ENCODE data around the gene PPAN. TPM values are rescaled to one million over a fixed set of nuclear protein-coding genes. Genes with fewer than 3 reads are reported as not detected.

PPAN gene
- total RNA-seq, 1 donor from 2014 or later: 45.3 TPM

DNA sequence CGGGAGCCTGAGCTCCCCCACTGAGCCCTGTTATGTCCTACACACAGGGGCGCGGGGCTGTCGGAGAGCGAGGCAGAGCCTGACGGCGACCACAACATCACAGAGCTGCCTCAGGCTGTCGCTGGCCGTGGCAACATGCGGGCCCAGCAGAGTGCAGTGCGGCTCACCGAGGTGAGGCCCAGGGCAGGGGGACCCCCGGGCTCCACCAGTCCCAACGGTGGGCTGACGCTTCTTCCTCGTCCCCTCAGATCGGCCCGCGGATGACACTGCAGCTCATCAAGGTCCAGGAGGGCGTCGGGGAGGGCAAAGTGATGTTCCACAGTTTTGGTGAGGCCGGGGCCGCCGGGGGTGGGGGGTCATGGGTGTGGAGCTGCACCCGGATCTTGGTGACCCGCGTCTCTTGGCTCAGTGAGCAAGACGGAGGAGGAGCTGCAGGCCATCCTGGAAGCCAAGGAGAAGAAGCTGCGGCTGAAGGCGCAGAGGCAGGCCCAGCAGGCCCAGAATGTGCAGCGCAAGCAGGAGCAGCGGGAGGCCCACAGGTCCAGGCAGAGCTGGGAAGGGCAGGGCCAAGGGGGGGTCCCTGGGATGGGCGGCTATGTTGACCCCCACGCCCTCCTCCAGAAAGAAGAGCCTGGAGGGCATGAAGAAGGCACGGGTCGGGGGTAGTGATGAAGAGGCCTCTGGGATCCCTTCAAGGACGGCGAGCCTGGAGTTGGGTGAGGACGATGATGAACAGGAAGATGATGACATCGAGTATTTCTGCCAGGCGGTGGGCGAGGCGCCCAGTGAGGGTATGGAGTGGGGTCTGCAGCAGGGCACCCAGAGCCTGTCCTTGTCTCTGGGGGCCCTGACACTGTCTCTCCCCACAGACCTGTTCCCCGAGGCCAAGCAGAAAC is 4.2 kb downstream of the PPAN start:
- H3K27me3 ChIP-seq (ENCODE audit: control insufficient read depth, insufficient read depth, low read length): no peaks in the 10 kb centered on the region
- H3K36me3 ChIP-seq (ENCODE audit: control insufficient read depth, insufficient read depth, low read length): peaks cover 41% of the 10 kb centered on the region
- FAIRE-seq (no peak), DNase-seq (ENCODE audit: low read depth) (no peak)
- no peak overlapping the region for H3K4me3 ChIP-seq (ENCODE audit: low read depth, low read length)
- TF ChIP-seq, protein P1, sequence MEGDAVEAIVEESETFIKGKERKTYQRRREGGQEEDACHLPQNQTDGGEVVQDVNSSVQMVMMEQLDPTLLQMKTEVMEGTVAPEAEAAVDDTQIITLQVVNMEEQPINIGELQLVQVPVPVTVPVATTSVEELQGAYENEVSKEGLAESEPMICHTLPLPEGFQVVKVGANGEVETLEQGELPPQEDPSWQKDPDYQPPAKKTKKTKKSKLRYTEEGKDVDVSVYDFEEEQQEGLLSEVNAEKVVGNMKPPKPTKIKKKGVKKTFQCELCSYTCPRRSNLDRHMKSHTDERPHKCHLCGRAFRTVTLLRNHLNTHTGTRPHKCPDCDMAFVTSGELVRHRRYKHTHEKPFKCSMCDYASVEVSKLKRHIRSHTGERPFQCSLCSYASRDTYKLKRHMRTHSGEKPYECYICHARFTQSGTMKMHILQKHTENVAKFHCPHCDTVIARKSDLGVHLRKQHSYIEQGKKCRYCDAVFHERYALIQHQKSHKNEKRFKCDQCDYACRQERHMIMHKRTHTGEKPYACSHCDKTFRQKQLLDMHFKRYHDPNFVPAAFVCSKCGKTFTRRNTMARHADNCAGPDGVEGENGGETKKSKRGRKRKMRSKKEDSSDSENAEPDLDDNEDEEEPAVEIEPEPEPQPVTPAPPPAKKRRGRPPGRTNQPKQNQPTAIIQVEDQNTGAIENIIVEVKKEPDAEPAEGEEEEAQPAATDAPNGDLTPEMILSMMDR (IDR thresholded peaks at IDR 0.05; ENCODE audit: insufficient read depth, low read length, severe bottlenecking): no peak

DNA sequence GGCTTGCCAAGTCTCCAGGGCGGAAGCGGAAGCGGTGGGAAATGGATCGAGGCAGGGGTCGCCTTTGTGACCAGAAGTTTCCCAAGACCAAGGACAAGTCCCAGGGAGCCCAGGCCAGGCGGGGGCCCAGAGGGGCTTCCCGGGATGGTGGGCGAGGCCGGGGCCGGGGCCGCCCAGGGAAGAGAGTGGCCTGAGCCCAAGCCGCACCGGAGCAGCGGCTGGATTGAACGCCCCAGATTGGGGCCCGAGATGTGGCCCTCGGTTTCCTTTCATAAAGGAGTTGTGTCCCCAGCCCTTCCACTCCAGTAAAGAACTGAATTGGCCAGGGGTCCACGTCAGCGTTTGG is 4.8 kb downstream of the PPAN start:
- TF ChIP-seq, protein P1 (IDR thresholded peaks at IDR 0.05; ENCODE audit: insufficient read depth, low read length, severe bottlenecking): no peak
- FAIRE-seq: no peak
- Histone ChIP-seq H3K4me3 (ENCODE audit: low read depth, low read length) (no peak overlapping the region), H3K36me3 (ENCODE audit: control insufficient read depth, insufficient read depth, low read length) (peaks cover 45% of the 10 kb centered on the region), H3K27me3 (ENCODE audit: control insufficient read depth, insufficient read depth, low read length) (no peaks in the 10 kb centered on the region)
- DNase-seq (ENCODE audit: low read depth): no peak

DNA sequence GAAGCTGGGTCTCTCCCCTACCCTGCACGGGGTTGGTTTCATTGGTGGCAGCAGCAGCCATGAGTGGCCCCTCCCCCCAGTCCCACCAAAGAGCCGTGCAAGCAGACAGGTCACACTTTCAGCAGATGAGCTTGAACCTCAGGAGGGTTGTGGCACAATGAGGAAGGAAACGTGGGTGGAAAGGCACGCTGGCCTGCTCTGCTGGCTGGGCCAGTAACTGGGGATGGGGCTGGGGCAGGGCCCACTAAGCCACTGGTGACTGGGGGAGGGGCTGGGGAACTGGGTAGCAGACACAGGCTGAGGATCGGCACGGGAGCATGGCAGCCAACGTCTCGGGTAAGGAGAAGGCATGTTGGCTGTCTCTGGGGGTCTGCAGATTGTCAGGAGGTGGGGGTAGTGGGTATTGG is 5.2 kb downstream of the PPAN start, which contains the start of gene P2RY11:
P2RY11 (plus strand) TSS at position 289 of the 407 bp plus-strand sequence; CDS start at position 318, 29 bp downstream.
- Histone ChIP-seq H3K4me3 (ENCODE audit: low read depth, low read length) (no peak within 1 kb of the TSS), H3K27me3 (ENCODE audit: control insufficient read depth, insufficient read depth, low read length) (no peaks in the 10 kb centered on the region), H3K36me3 (ENCODE audit: control insufficient read depth, insufficient read depth, low read length) (peaks cover 49% of the 10 kb centered on the region)
- DNase-seq (ENCODE audit: low read depth) (no peak), FAIRE-seq (no peak)
- TF ChIP-seq, protein P1 (IDR thresholded peaks at IDR 0.05; ENCODE audit: insufficient read depth, low read length, severe bottlenecking): no peak

DNA sequence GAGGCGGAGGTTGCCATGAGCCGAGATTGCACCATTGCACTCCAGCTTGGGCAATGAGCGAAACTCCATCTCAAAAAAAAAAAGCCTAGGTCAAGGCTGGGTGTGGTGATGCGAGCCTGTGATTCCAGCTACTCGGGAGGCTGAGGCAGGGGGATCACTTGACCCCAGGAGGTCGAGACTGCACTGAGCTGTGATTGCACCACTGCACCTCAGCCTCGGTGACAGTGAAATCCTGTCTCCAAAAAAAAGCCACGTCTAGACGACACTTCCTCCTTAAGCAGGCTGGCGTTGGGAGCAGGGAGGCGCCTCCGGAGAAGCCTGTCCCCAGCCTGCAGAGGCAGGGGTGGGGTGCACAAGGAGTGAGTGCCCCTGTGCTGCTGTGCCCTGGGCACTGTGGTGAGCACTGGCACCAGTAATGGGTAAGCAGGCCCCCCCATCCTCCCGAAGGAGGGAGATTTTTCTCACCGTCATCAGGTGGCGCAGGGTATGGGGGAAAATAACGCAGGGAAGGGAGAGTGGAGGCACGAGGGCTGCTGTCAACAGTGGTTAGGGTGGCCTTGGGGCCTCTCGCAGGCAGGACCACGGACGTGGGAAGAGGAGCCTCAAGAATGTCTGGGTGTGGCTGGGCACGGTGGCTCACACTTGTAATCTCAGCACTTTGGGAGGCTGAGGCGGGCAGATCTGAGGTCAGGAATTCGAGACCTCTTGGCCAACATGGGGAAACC is 6.0 kb downstream of the PPAN start:
- TF ChIP-seq, protein P1 (IDR thresholded peaks at IDR 0.05; ENCODE audit: insufficient read depth, low read length, severe bottlenecking): no peak
- DNase-seq (ENCODE audit: low read depth): no peak
- no peak for FAIRE-seq
- H3K4me3 ChIP-seq (ENCODE audit: low read depth, low read length): no peak overlapping the region
- no peaks in the 10 kb centered on the region for H3K27me3 ChIP-seq (ENCODE audit: control insufficient read depth, insufficient read depth, low read length)
- peaks cover 54% of the 10 kb centered on the region for H3K36me3 ChIP-seq (ENCODE audit: control insufficient read depth, insufficient read depth, low read length)

DNA sequence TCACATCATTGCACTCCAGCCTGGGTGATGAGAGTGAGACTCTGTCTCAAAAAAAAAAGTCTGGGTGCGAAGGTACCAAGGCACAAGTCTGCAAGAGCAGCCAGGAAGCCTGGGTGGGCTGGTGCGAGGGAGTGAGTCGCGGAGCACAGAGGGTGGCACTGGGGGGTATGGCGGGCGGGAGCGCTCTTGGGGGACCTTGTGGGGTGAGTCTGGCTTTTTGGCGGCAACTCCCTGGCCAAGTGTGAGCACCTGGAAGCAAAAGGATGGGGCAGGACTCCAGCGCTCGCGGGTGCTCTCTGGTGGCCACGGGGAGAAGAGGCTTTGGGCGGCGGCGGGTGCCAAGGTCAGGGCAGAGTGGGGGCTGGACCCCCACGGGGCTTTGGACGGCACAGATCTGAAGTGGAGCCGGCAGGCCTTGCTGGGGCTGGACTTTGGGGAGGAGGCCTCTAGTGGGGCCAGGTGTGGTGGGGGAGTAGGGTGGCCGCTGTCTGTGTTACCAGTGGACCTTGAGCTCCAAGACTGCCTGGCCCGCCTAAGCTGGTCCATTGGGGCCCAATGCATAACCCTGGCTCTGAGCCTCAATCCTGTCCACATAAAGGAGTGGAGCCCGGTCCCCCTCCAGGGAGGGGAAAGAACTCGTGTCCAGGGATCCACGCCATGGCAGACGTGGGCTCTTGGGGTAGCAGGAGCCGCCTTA is 6.9 kb downstream of the PPAN start:
- H3K27me3 ChIP-seq (ENCODE audit: control insufficient read depth, insufficient read depth, low read length): no peaks in the 10 kb centered on the region
- no peak for FAIRE-seq
- H3K36me3 ChIP-seq (ENCODE audit: control insufficient read depth, insufficient read depth, low read length): peaks cover 48% of the 10 kb centered on the region
- TF ChIP-seq, protein P1 (IDR thresholded peaks at IDR 0.05; ENCODE audit: insufficient read depth, low read length, severe bottlenecking): peak; percentile 85
- no peak overlapping the region for H3K4me3 ChIP-seq (ENCODE audit: low read depth, low read length)
- peak; percentile 35 for DNase-seq (ENCODE audit: low read depth)

Data from bronchial epithelial cell (primary cell).